Transverse colon (tissue), 4 donors: ENCODE measurements around the gene ABCG8. TPM values are rescaled to one million over a fixed set of nuclear protein-coding genes. Genes with fewer than 3 reads are reported as not detected.

Experiments
- DNase-seq: peaks from one replicate; pipeline ENCODE4 v3.0.0-alpha.2; 2019
- H3K27ac ChIP-seq, 4 donors: fragments of 200-600 bp; sonication (generic); 2 replicates each; pipeline ENCODE4 v1.5.1; 2016 to 2018; ENCODE audit warnings: inconsistent platforms in 4 of 4
- H3K27me3 ChIP-seq: fragments of 200-600 bp; sonication (generic); 2 replicates; pipeline ENCODE4 v1.5.1; 2017; ENCODE audit warnings: inconsistent platforms
- H3K36me3 ChIP-seq, 4 donors: fragments of 200-600 bp; sonication (generic); 2 replicates each; pipeline ENCODE4 v1.5.1; 2017 to 2019; ENCODE audit warnings: inconsistent platforms in 4 of 4
- H3K4me1 ChIP-seq, 4 donors: fragments of 200-600 bp; sonication (generic); 2 replicates each; pipeline ENCODE4 v1.5.1; 2017 to 2020; ENCODE audit warnings: inconsistent platforms in 4 of 4
- H3K4me3 ChIP-seq, 4 donors: fragments of 200-600 bp; sonication (generic); 1 replicate in 1 of 4; 2 replicates in 3 of 4; pipeline versions ENCODE4 v1.5.1 to v1.6.1; 2017 to 2019; ENCODE audit warnings: inconsistent platforms in 4 of 4
- H3K9me3 ChIP-seq, 2 donors: fragments of 200-600 bp; sonication (generic); 2 replicates each; pipeline ENCODE4 v1.5.1; 2017 to 2019; ENCODE audit warnings: inconsistent platforms in 2 of 2
- CTCF ChIP-seq, 5 experiments: fragments of 200-600 bp in 3 of 5; fragments of 450-650 bp in 2 of 5; sonication (generic) in 3 of 5; IDR thresholded peaks; 1 replicate in 2 of 5; 2 replicates in 3 of 5; pipeline ENCODE4 v1.5.1; 2016 to 2017; ENCODE audit warnings: antibody characterized with exemption in 5 of 5, inconsistent platforms in 3 of 5, mild to moderate bottlenecking in 2 of 5, moderate library complexity in 1 of 5
- EP300 ChIP-seq: sonication (generic); formaldehyde crosslinking; IDR thresholded peaks from one replicate; pipeline ENCODE4 v1.6.1; 2017; ENCODE audit warnings: antibody characterized with exemption, low read depth
- POLR2A ChIP-seq: fragments of 450-650 bp; IDR thresholded peaks from one replicate; pipeline ENCODE4 v1.6.1; 2016; ENCODE audit warnings: antibody characterized with exemption, mild to moderate bottlenecking, moderate library complexity
- POLR2AphosphoS5 ChIP-seq, 3 donors: sonication (generic); formaldehyde crosslinking; IDR thresholded peaks; one replicate each; pipeline ENCODE4 v1.6.1; 2016; ENCODE audit warnings: antibody characterized with exemption in 3 of 3
- WGBS, 2 donors: methylation state at CpG; one replicate each; pipeline ENCODE4 v1.1.5; 2018; ENCODE audit warnings: low coverage in 1 of 2; 5-methylcytosine and 5-hydroxymethylcytosine counted together
- in situ Hi-C, 4 donors: fragments of 200-750 bp; cut with MboI; loops; one replicate each; pipeline versions ENCODE4 v1.15.0 to v1.15.1; 2017; ENCODE audit warnings: low sequenced_read_pairs in 3 of 4, low pct_ligation_motif_present in 1 of 4, low pct_unique_long_range_greater_than_20kb in 1 of 4
- intact Hi-C: fragments of 100-400 bp; cut with DNase I; formaldehyde crosslinking; loops from one replicate; pipeline ENCODE4 v1.15.1; 2023; ENCODE audit warnings: low total_unique reads
- total RNA-seq, 4 donors: library from RNA; depleted of rRNA; stranded (reverse); fragments of >200 nt; gene quantifications; one replicate each; pipeline ENCODE4 v1.1.0, GENCODE V29; 2016

ABCG8 gene
- total RNA-seq, 4 donors from 2014 or later, result 0.41 TPM; not detected in 3

DNA sequence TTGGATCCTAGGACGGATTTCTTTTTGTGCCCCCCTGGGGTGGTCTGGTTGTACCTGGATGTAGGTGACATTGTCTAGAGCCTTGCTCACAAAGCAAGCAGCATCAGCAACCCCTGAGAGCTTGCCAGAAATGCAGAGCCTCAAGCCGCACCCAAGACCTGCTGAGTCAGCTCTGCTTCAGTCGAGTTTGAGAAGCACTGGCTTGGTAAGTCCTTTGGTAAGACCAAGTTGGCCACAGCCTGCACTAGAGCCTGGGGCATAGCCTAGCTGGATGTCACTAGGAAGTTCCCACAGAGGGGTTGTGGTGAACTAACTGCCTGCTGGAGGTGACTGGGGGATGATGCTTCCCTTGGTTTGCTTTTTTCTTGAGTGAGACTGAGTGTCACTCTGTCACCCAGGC is 6.3 kb upstream of the ABCG8 start:
- intact Hi-C loops (no loop called here), in situ Hi-C loops (no loop called here)
- 61% methylated on average over 3 of the region's 3 CpGs; no CpG with 5 or more reads in 1 of the 2 donors for WGBS, 2 donors
- Histone ChIP-seq H3K36me3 (no peaks in the 10 kb centered on the region), H3K9me3 (no peaks in the 10 kb centered on the region), H3K27ac (no peak overlapping the region), H3K4me1 (no peaks in the 10 kb centered on the region), H3K27me3 (peaks cover 31% of the 10 kb centered on the region), H3K4me3 (no peak overlapping the region)
- TF ChIP-seq POLR2AphosphoS5 (IDR thresholded peaks at IDR 0.05), result no peak
- TF ChIP-seq EP300, result no peak
- no peak for TF ChIP-seq POLR2A
- no peak for TF ChIP-seq CTCF (IDR thresholded peaks at IDR 0.05)
- no peak for DNase-seq

GRCh38 chr2:43837033-43837432 is 1.7 kb upstream of the ABCG8 start:
- in situ Hi-C loops, result no loop called here
- TF ChIP-seq POLR2A (no peak), POLR2AphosphoS5 (IDR thresholded peaks at IDR 0.05) (no peak), EP300 (no peak), CTCF (IDR thresholded peaks at IDR 0.05) (no peak)

DNA sequence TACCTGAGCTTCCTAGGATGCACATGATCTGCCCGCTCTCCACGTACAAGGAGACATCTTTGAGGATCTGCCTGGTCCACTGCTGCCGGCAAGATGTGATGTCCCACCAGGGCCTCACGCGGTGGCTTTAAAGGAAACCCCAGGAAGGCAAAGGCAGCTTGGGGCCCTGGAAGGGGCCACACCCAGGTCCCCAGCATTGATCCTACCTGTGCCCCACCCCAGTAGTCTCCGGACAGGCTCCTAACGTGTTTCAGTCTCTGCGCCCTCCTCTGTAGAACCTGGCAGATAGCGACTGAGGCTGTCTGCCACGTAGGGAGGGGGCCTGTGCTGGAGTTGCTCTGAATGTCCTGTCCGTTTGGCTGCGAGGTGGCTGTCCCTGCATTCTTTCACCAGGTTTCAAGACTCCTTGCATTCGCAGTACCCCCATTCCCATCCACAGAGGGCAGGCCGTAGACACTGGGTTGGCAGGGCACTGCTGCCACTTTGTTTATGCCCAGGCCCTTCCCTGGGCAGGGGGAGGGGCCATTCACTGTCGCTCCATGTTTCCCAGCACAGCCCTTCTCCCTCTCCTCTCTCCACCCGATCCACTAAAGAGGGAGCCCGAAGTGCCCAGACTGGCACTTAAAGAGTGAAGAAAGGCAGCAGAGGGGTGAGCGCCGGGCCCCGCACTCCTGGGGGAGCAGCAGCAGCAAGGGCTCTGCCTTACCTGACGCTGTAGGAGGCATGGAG is 776 bp upstream of the ABCG8 start:
- no peak for DNase-seq
- intact Hi-C loops (no loop called here), in situ Hi-C loops (no loop called here)
- H3K27ac ChIP-seq, result no peak overlapping the region
- WGBS, 2 donors, result 88% methylated on average over 21 of the region's 21 CpGs; no CpG with 5 or more reads in 1 of the 2 donors
- H3K4me3 ChIP-seq, result no peak overlapping the region
- no peaks in the 10 kb centered on the region for H3K27me3 ChIP-seq
- TF ChIP-seq EP300, result no peak
- TF ChIP-seq POLR2A, result no peak
- TF ChIP-seq CTCF (IDR thresholded peaks at IDR 0.05), result no peak
- no peak for TF ChIP-seq POLR2AphosphoS5 (IDR thresholded peaks at IDR 0.05)
- H3K4me1 ChIP-seq, result no peaks in the 10 kb centered on the region
- no peaks in the 10 kb centered on the region for H3K36me3 ChIP-seq
- no peaks in the 10 kb centered on the region for H3K9me3 ChIP-seq

More at GRCh38 chr2:43837033-43837432, 1.7 kb upstream of the ABCG8 start:
- 77 to 85% methylated on average over 4 of the region's 4 CpGs for WGBS, 2 donors
- Histone ChIP-seq H3K27ac (no peak overlapping the region), H3K4me1 (no peaks in the 10 kb centered on the region), H3K9me3 (no peaks in the 10 kb centered on the region), H3K4me3 (no peak overlapping the region), H3K27me3 (peaks cover 7% of the 10 kb centered on the region), H3K36me3 (no peaks in the 10 kb centered on the region)
- intact Hi-C loops, result no loop called here
- DNase-seq, result no peak

DNA sequence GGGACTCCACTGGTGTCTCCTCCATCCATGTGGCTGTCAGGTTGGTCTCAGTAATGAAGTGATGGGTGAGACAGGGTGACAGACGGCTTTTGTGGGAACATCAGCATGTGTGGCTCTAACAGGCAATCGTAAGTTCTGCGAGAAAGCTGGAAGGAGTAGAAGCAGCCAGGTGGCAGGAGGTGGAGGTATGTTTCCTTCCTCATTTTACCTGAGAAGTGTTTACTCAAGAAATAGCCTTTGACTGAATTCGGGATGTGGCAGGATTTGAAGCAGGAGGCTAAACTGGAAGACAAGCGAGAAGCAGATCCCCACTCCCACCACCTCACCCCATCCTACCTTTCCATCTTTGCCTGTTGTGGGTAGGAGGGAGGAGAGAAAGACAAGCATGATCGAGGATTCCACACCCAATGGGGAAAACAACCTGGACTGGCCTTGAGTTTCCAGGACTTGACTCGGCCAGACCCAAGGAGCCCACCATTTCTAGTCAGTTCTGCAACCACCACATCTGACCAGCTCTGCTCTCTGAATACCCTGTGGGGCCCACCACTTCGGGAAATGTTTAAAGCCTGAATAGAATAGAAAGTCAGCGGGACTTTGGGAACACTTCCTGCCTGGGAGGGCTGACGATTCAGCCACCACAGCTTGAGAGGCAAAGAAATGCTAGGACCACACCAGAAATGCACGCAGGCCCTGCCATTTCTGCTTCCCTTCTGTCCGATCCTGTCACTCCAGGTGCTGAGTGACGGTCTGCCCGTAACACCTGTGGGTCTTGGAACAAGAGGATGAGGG is 1.2 kb downstream of the ABCG8 start:
- in situ Hi-C loops (no loop called here), intact Hi-C loops (no loop called here)
- H3K27me3 ChIP-seq, result no peaks in the 10 kb centered on the region
- TF ChIP-seq POLR2AphosphoS5 (IDR thresholded peaks at IDR 0.05), result no peak
- no peak for TF ChIP-seq EP300
- no peak for TF ChIP-seq POLR2A
- no peak for TF ChIP-seq CTCF (IDR thresholded peaks at IDR 0.05)
- H3K27ac ChIP-seq, result no peak overlapping the region
- H3K9me3 ChIP-seq, result no peaks in the 10 kb centered on the region
- no peaks in the 10 kb centered on the region for H3K36me3 ChIP-seq
- no peak overlapping the region for H3K4me3 ChIP-seq
- WGBS, 2 donors, result 87 to 92% methylated on average over 3 to 14 of the region's 14 CpGs
- no peaks in the 10 kb centered on the region for H3K4me1 ChIP-seq
- DNase-seq, result no peak
